ENCODE measurements around the gene IGFBP1. TPM values are rescaled to one million over a fixed set of nuclear protein-coding genes. Genes with fewer than 3 reads are reported as not detected.
A peak's percentile ranks its signal among the peaks of the same experiment; 100 is the strongest.

Gene IGFBP1
- total and polyA plus RNA-seq, 2 of the 13 experiments (the other 11 are each of a cell fraction or from before 2014, with no cell fraction given): 5.4 to 885 TPM

DNA sequence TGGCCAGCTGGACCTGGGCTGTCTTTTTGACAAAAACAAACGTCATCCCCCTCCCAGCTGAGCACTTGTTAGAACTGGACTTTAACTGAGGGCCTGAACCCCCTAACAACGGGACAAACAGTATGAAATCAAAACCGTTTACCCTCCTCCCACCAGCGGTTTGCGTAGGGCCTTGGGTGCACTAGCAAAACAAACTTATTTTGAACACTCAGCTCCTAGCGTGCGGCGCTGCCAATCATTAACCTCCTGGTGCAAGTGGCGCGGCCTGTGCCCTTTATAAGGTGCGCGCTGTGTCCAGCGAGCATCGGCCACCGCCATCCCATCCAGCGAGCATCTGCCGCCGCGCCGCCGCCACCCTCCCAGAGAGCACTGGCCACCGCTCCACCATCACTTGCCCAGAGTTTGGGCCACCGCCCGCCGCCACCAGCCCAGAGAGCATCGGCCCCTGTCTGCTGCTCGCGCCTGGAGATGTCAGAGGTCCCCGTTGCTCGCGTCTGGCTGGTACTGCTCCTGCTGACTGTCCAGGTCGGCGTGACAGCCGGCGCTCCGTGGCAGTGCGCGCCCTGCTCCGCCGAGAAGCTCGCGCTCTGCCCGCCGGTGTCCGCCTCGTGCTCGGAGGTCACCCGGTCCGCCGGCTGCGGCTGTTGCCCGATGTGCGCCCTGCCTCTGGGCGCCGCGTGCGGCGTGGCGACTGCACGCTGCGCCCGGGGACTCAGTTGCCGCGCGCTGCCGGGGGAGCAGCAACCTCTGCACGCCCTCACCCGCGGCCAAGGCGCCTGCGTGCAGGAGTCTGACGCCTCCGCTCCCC is at the start of gene IGFBP1 (continued):
- TF ChIP-seq MTF2 (CRISPR knock-in tag; IDR thresholded peaks at IDR 0.05; ENCODE audit: borderline replicate concordance) (no peak), ZFAT (CRISPR knock-in tag; conservative IDR thresholded peaks at IDR 0.05) (0 out of 2 replicates have a peak, but pooled peaks have one; percentile 27), KDM5B (CRISPR knock-in tag; IDR thresholded peaks at IDR 0.05; ENCODE audit: borderline replicate concordance) (peak; percentile 91), SRSF4 (IDR thresholded peaks at IDR 0.05; ENCODE audit: low read depth, low read length, poor library complexity, severe bottlenecking) (no peak), ZNF33A (CRISPR knock-in tag; IDR thresholded peaks at IDR 0.05; ENCODE audit: borderline replicate concordance) (no peak; the same call in 1 of the 2 replicates), ZNF337 (CRISPR knock-in tag; IDR thresholded peaks at IDR 0.05; ENCODE audit: borderline replicate concordance, low read depth) (no peak), THAP11 (CRISPR knock-in tag; IDR thresholded peaks at IDR 0.05) (peak; percentile 81), NR2F1 (CRISPR knock-in tag; IDR thresholded peaks at IDR 0.05) (no peak), ZNF678 (CRISPR knock-in tag; IDR thresholded peaks at IDR 0.05) (peak; percentile 85; the same call in 1 of the 2 replicates)
- TF ChIP-seq, protein P1, sequence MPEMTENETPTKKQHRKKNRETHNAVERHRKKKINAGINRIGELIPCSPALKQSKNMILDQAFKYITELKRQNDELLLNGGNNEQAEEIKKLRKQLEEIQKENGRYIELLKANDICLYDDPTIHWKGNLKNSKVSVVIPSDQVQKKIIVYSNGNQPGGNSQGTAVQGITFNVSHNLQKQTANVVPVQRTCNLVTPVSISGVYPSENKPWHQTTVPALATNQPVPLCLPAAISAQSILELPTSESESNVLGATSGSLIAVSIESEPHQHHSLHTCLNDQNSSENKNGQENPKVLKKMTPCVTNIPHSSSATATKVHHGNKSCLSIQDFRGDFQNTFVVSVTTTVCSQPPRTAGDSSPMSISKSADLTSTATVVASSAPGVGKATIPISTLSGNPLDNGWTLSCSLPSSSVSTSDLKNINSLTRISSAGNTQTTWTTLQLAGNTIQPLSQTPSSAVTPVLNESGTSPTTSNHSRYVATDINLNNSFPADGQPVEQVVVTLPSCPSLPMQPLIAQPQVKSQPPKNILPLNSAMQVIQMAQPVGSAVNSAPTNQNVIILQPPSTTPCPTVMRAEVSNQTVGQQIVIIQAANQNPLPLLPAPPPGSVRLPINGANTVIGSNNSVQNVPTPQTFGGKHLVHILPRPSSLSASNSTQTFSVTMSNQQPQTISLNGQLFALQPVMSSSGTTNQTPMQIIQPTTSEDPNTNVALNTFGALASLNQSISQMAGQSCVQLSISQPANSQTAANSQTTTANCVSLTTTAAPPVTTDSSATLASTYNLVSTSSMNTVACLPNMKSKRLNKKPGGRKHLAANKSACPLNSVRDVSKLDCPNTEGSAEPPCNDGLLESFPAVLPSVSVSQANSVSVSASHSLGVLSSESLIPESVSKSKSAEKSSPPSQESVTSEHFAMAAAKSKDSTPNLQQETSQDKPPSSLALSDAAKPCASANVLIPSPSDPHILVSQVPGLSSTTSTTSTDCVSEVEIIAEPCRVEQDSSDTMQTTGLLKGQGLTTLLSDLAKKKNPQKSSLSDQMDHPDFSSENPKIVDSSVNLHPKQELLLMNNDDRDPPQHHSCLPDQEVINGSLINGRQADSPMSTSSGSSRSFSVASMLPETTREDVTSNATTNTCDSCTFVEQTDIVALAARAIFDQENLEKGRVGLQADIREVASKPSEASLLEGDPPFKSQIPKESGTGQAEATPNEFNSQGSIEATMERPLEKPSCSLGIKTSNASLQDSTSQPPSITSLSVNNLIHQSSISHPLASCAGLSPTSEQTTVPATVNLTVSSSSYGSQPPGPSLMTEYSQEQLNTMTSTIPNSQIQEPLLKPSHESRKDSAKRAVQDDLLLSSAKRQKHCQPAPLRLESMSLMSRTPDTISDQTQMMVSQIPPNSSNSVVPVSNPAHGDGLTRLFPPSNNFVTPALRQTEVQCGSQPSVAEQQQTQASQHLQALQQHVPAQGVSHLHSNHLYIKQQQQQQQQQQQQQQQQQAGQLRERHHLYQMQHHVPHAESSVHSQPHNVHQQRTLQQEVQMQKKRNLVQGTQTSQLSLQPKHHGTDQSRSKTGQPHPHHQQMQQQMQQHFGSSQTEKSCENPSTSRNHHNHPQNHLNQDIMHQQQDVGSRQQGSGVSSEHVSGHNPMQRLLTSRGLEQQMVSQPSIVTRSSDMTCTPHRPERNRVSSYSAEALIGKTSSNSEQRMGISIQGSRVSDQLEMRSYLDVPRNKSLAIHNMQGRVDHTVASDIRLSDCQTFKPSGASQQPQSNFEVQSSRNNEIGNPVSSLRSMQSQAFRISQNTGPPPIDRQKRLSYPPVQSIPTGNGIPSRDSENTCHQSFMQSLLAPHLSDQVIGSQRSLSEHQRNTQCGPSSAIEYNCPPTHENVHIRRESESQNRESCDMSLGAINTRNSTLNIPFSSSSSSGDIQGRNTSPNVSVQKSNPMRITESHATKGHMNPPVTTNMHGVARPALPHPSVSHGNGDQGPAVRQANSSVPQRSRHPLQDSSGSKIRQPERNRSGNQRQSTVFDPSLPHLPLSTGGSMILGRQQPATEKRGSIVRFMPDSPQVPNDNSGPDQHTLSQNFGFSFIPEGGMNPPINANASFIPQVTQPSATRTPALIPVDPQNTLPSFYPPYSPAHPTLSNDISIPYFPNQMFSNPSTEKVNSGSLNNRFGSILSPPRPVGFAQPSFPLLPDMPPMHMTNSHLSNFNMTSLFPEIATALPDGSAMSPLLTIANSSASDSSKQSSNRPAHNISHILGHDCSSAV (CRISPR knock-in tag; IDR thresholded peaks at IDR 0.05; ENCODE audit: borderline replicate concordance): no peak
- TF ChIP-seq, protein P2, sequence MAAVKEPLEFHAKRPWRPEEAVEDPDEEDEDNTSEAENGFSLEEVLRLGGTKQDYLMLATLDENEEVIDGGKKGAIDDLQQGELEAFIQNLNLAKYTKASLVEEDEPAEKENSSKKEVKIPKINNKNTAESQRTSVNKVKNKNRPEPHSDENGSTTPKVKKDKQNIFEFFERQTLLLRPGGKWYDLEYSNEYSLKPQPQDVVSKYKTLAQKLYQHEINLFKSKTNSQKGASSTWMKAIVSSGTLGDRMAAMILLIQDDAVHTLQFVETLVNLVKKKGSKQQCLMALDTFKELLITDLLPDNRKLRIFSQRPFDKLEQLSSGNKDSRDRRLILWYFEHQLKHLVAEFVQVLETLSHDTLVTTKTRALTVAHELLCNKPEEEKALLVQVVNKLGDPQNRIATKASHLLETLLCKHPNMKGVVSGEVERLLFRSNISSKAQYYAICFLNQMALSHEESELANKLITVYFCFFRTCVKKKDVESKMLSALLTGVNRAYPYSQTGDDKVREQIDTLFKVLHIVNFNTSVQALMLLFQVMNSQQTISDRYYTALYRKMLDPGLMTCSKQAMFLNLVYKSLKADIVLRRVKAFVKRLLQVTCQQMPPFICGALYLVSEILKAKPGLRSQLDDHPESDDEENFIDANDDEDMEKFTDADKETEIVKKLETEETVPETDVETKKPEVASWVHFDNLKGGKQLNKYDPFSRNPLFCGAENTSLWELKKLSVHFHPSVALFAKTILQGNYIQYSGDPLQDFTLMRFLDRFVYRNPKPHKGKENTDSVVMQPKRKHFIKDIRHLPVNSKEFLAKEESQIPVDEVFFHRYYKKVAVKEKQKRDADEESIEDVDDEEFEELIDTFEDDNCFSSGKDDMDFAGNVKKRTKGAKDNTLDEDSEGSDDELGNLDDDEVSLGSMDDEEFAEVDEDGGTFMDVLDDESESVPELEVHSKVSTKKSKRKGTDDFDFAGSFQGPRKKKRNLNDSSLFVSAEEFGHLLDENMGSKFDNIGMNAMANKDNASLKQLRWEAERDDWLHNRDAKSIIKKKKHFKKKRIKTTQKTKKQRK (IDR thresholded peaks at IDR 0.05; ENCODE audit: low read length): no peak
- TF ChIP-seq, protein P3, sequence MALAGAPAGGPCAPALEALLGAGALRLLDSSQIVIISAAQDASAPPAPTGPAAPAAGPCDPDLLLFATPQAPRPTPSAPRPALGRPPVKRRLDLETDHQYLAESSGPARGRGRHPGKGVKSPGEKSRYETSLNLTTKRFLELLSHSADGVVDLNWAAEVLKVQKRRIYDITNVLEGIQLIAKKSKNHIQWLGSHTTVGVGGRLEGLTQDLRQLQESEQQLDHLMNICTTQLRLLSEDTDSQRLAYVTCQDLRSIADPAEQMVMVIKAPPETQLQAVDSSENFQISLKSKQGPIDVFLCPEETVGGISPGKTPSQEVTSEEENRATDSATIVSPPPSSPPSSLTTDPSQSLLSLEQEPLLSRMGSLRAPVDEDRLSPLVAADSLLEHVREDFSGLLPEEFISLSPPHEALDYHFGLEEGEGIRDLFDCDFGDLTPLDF (CRISPR knock-in tag; IDR thresholded peaks at IDR 0.05): peak; percentile 79

Measured in HepG2 (cell line).